GM12801 (cell line): ENCODE measurements around the gene TFF2.

ENCODE experiments used
- TF ChIP-seq, protein P1 (sequence below): IDR thresholded peaks from one replicate; pipeline ENCODE4 v1.5.1; 2011; ENCODE audit warnings: control low read depth; ENCODE audit not compliant: insufficient read length; ENCODE audit errors: extremely low read depth

Gene TFF2

DNA sequence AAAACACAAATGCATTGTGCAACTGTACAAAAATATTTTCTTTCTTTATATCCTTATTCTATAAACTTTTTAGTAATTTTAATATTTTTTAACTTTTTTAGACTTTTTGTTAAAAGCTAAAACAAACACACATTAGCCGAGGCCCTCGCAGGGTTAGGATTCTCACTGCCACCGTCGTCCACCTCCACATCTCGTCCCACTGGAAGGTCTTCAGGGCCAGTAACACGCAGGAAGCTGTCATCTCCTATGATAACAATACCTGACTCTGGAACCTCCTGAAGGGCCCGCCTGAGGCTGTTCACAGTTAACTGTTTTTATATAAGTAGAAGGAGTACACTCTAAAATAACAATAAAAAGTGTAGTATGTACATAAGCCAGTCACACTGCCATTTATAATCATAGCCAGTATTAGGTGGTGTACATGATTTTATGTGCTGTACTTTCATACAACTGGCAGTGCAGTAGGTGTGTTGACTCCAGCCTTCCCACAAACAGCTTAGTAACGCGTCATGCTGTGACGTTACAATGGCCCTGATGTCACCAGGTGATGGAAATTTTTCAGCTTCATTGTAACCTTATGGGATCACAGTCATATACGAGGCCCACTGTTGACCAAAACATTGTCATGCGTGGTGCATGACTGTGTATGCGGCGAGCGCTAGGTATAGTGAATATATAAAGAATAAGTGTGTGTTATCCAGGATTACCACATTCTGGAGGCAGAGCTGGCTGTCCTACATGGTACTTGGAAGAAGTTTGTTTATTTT is 8.8 kb downstream of the TFF2 start:
- TF ChIP-seq, protein P1, sequence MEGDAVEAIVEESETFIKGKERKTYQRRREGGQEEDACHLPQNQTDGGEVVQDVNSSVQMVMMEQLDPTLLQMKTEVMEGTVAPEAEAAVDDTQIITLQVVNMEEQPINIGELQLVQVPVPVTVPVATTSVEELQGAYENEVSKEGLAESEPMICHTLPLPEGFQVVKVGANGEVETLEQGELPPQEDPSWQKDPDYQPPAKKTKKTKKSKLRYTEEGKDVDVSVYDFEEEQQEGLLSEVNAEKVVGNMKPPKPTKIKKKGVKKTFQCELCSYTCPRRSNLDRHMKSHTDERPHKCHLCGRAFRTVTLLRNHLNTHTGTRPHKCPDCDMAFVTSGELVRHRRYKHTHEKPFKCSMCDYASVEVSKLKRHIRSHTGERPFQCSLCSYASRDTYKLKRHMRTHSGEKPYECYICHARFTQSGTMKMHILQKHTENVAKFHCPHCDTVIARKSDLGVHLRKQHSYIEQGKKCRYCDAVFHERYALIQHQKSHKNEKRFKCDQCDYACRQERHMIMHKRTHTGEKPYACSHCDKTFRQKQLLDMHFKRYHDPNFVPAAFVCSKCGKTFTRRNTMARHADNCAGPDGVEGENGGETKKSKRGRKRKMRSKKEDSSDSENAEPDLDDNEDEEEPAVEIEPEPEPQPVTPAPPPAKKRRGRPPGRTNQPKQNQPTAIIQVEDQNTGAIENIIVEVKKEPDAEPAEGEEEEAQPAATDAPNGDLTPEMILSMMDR: no peak

DNA sequence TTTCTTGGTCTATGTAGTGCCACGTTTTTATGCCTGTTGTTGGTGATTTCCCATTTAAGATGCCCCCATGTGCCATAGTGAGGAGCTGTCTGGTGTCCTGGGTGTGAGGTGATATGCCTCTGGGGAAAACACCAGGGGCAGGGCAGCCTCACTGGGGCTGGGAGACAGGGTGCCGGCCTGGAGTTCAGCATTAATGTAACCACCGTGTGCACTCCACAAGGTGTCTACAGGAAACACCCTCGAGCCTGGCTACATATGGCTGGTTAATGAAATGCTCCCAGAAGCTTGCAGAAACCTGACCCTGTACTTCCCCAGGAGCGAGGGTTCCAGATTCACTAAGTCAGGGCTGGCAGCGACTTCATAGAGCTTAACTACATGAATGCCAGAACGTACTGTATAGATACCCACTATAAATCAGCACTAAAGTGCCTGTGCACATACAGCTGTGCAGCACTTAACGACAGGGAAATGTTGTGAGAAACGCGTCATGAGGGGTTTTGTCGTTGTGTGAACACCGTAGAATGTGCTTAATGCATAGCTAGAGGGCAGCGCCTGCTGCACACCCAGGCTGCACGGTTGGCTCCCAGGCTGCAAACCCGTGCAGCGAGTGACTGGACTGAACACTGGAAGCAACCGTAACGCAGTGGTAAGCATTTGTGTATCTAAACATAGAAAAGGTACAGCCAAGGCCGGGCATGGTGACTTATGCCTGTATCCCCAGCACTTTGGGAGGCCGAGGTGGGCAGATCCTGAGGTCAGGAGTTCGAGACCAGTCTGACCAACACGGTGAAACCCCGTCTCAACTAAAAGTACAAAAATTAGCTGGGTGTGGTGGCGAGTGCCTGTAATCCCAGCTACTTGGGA is 10.4 kb downstream of the TFF2 start:
- TF ChIP-seq, protein P1: no peak

DNA sequence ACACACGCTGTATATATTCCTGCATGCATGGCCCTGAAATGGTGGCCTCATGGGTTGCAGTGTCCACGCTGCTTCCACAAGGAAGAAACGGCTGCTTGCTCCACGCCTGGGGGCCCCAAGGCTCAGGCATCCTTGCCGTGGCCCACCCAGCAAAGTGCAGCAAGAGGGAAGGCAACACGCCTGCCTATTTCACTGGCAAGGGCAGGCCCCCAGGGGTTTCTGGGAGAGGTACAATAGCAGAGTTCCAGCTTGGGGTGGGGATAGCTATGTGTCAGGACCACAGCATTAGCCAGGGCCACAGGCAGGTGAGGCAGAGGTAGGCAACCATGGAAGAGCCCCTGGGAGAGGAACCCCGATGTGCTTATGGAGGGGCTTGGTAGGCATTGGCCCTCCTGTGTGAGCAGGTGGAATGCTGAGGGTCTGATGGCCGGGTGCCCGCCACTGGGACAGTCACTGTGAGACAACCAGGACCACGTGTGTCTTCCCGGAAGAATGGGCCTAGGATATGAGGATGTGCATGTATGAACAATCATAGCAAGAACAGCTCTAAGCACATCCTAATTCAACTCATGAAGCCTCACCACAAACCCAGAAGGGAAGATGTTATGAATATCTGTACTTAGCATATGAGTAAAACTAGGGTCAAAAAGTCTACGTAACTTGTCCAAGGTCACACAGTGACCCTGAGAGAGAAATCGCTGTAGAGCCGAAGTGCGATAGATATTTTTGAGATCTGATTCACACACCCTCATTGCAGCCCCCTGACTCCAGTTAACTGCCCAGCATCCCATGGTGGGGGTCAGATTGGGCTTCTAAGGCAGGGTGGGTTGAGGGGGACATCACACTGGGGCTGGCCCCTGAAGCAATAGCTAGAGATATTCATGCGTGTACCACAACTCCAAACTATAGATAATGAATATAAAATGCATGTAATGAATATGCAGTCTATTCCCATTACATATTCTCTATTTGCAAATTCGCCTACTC is 11.8 kb downstream of the TFF2 start:
- TF ChIP-seq, protein P1: no peak

DNA sequence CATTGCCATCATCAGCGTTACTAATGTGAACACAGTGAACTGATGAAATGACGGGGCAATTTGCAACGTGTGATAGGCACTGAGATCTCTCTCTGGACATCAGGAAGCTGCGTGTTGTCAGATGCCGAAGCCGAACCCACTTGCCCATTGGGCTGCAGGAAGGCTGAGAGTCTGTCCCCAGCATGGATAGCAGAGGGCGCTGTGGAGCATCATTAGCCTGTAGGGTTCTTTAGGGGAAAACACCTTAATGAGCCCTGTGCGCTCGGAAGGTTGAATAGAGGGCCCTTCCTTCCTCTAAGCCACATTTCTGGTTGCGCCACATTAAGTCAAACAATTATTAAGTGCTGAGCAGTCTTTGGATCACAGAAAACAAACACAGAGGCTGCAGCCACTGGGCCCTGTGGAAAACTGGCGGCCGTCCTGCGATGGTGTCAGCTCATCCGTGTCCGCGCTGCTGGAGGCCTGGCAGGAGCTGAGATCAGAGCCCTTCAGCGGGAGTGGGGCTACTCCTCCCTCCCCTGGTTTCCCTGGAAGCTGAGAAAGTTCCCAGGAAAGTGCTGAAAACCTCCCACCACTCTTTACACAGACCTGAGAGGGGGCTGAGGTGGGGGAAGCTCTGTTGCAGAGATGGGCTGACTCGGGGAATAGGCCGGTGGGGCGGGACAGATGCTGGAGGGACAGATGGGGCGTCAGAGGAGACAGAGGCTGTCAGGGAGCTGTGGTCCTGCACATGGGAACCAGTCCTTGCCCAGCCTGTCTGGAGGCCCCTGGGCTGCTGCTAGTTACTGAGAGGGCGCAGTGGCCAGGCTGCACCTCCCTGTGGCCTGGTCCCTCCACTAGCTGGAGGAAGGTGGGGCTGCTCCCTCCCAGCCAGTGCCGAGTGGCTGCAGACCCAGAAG is 12.7 kb downstream of the TFF2 start:
- TF ChIP-seq, protein P1: no peak

DNA sequence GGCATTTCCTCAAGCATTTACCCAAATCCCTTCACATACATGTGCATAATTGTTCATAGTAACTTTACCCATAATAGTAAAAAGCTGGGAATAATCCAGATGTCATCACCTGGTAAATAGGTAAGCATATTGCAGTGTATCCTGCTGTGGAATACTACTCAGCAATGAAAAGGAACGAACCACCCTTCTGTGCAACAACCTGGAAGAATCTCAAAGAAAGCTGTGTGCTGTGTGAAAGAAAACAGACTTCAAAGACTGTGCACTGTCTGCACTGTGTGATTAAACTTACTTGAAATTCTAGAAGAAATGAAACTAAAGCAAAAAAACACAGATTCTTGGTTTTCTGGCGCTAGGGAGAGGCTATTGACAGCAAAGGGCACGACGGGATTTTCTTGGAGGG is 13.5 kb downstream of the TFF2 start:
- TF ChIP-seq, protein P1: no peak

DNA sequence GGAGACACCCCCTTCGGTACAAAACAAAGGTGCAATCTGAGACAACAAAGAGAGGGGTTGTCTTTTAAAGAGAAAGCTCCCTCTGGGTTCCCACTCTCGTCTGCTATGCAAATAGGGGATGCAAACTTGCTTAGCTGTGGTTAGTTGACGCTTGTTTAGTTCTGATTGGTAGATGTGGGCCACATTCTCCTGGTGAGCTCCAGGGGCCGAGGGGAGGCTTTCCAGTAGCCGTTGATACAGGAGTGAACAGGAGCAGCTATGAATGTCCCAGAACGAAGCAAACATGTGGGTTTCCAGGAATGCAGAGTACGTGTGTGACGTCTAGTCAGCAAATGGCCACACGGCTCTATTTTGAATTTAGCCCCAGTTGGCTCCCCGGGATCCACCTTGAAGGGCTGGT is 14.7 kb downstream of the TFF2 start:
- TF ChIP-seq, protein P1: no peak
